NCI-H2029 (cell line): ENCODE measurements around the gene MRGPRD.

ENCODE experiments used
- DNase-seq: peaks from one replicate; lab custom pipeline; 2025; lab: John Stamatoyannopoulos, UW

The MRGPRD gene

DNA sequence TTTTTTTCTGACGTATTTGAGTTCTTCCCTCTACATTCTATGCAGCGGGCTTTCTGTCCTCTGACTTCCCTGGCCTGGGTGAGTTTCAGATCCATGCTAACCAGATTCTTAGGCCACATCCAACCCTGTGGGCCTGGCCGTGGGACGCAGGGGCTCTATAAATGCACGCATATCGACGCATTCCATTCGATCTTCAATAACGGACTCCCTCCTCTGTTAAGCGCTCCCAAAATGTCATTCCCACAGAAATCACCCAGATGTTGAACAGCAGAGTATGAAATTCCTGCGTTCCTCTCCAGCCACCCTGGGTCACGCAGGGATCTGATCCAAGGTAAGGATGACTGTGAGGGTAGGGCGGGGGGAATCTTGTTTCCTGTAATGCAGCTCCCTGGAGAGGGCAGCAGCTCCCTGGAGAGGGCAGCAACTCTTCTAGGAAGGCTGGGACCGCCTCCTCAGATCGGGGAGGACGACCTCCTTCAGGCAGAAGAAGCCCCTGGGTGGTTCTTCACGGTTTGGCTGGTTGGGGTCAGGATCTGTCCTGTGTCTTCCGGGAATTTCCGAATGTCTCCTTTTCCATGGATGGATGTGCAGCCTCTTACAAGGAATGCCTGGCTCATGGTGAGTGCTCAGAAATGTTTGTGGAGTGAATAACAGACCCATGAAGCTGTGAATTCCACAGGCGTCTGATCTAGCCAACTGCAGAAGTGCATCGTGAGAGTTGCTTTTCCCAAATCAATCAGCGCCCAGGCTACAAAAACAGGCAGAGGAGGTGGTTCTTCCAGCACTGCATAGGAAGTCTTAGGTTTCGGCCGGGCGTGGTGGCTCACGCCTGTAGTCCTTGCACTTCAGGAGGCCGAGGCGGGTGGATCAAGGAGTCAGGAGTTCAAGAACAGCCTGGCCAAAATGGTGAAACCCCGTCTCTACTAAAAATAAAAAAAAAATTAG lies 12.2 kb downstream of the MRGPRD start:
- DNase-seq, result no peak

GRCh38 chr11:68966894-68967780 lies 13.6 kb downstream of the MRGPRD start:
- DNase-seq, result no peak

GRCh38 chr11:68965901-68966853 lies 14.6 kb downstream of the MRGPRD start:
- no peak for DNase-seq

GRCh38 chr11:68963779-68964178 lies 17.0 kb downstream of the MRGPRD start:
- DNase-seq, result no peak

GRCh38 chr11:68962527-68963250 lies 18.1 kb downstream of the MRGPRD start:
- no peak for DNase-seq

DNA sequence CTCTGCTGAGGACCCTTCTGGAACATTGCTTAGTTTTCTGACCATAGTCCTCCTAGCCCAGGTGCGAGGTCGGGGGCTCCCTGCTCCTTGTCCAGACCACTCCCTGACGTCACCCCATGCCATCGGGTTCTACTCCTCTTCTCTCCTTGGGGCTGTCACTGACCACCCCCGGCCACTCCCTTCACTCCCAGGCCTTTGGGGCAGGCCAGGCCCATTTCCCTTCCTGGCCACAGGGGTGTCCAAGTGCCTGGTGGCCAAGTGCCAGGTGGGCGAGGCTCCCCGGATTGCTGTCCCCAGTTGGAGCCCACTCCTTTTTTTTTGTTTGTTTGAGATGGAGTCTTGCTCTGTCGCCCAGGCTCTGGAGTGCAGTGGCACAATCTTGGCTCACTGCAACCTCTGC lies 19.5 kb downstream of the MRGPRD start:
- no peak for DNase-seq

GRCh38 chr11:68960294-68961071 lies 20.3 kb downstream of the MRGPRD start:
- DNase-seq, result no peak

GRCh38 chr11:68959465-68960293 lies 21.1 kb downstream of the MRGPRD start:
- no peak for DNase-seq

DNA sequence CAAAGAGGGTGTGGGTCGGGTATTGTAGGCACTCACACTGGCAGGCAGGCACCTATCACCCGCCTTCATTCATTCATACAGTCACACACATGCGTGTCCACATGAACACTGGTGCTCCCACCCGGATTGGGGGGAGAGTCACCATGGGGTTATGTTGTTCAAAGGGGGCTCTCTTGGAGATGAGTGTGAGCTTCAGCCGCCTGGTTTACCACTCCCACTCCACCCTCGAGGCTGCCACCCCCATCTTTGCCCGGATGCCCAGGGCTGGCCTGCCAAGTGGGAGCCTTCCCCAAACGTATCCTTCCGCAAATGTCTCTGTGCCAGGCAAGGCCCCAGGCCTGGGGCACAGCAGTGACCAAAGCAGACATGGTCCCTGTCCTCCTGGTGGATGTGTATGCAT lies 22.6 kb downstream of the MRGPRD start:
- no peak for DNase-seq

- DNase-seq, result no peak
Observed at GRCh38 chr11:68956547-68957254, 24.1 kb downstream of the MRGPRD start.

DNA sequence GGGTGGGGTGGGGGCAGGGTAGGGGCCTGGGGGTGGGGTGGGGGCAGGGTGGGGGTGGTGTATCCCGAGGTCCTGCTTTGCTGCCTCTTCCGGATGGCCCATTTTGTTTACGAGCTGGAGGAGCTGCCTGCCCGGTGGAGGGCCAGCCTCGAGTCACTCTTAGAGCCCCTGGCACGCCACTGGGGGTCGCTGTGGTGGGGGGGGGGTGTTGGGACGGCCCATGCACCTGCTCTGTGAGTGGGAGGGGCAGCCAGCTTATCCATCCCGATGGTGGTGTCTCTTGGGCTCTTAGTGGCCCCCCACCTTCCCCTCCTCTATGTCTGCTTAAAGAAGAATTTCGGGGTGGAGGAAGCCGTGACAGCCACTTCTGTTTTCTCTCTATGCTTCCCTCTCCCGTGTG lies 24.6 kb downstream of the MRGPRD start:
- DNase-seq, result no peak

- DNase-seq, result no peak
Observed at GRCh38 chr11:68955607-68955958, 25.2 kb downstream of the MRGPRD start.

DNA sequence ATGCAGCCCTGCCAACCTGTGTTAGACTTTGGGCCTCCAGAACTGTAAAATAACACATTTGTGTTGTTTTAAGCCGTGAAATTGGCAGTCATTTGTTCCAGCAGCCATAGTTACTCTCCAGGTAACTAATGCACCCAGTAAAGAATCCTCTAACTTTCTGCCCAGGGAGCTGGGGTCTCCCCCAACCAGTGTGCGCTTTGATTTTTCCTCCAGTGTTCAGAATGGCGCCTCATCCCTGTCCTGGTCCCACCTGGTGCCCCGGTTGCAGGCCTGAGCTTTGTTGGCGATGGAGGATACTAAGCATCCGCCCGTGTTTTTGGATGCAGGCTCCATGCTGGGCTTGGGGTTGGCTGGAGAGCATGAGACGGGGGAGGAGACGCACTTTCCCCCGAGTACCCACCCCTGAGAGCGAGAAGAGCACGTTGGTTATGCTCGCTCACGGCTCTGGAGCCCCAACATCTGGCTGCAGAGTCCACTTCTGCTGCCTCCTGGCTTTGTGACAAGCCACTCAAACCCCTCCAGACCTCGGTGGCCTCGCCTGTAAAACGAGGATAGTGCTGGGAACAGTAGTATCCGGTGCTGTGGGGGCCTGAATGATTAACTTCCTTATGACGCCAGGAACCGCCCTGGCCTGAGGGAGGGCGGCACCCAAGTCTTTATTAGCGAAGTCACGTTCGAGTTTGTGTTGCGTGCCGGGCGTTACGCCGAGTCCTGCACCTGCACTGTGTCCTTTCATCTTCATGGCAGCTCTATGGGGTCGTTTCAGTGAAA lies 25.8 kb downstream of the MRGPRD start:
- DNase-seq, result no peak

DNA sequence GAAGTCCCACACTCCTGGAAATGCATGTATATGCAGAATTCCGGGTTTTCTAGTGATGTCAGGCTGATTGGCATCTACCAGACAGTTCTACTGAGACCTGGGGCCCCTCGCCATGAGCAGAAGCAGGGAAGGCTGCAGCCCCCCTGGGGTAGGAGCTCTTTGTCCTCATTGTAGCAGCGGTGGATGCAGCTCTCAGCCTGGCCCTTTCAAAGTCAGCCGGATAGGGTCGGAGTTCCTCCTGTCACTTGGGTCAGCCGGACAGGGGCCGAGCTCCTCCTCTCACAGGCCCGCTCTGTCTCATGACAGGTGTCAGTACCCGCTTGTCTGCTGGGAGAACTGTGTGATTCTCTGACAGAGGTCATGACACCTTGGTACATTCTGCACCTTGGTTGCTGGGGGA lies 30.0 kb downstream of the MRGPRD start:
- DNase-seq, result no peak

- no peak for DNase-seq
Observed at GRCh38 chr11:68950270-68950669, 30.5 kb downstream of the MRGPRD start.

DNA sequence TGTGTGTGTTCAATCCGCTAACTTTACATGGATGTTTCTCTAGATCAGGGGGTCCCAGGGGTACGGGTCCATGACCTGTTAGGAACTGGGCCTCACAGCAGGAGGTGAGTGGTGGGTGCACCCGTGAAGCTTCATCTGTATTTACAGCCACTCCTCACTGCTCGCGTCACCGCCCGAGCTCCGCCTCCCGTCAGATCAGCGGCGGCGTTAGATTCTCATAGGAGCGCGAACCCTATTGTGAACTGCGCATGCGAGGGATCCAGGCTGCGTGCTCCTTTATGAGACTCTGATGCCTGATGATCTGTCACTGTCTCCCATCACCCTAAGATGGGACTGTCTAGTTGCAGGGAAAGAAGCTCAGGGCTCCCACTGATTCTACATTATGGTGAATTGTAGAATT lies 31.9 kb downstream of the MRGPRD start:
- DNase-seq, result no peak

- DNase-seq, result no peak
Observed at GRCh38 chr11:68948496-68948895, 32.3 kb downstream of the MRGPRD start.

- no peak for DNase-seq
Observed at GRCh38 chr11:68947151-68947550, 33.6 kb downstream of the MRGPRD start.
